Measurements from ENCODE around the gene CALHM5.

CALHM5 gene

GRCh38 chr6:116508527-116508926 is 2.9 kb upstream of the CALHM5 start:
- no peak for DNase-seq (ENCODE audit: low spot score)

GRCh38 chr6:116512111-116512559 is 696 bp downstream of the CALHM5 start:
- no peak for DNase-seq (ENCODE audit: low spot score)

- no peak for DNase-seq (ENCODE audit: low spot score)
These were observed 1.3 kb downstream of the CALHM5 start for GRCh38 chr6:116512734-116513133.

- no peak for DNase-seq (ENCODE audit: low spot score)
These were observed 1.9 kb downstream of the CALHM5 start for GRCh38 chr6:116513224-116513875.

GRCh38 chr6:116514111-116514510 is 2.7 kb downstream of the CALHM5 start:
- DNase-seq (ENCODE audit: low spot score) = no peak

- no peak for DNase-seq (ENCODE audit: low spot score)
These were observed 3.7 kb downstream of the CALHM5 start for GRCh38 chr6:116515141-116515540.

- no peak for DNase-seq (ENCODE audit: low spot score)
These were observed 7.4 kb downstream of the CALHM5 start for GRCh38 chr6:116518621-116519368.

GRCh38 chr6:116522896-116523295 is 11.5 kb downstream of the CALHM5 start:
- no peak for DNase-seq (ENCODE audit: low spot score)

- no peak for DNase-seq (ENCODE audit: low spot score)
These were observed 12.8 kb downstream of the CALHM5 start for GRCh38 chr6:116524236-116524635.

- no peak for DNase-seq (ENCODE audit: low spot score)
These were observed 16.7 kb downstream of the CALHM5 start for GRCh38 chr6:116528133-116528532.

GRCh38 chr6:116528780-116529179 is 17.3 kb downstream of the CALHM5 start:
- DNase-seq (ENCODE audit: low spot score) = no peak

GRCh38 chr6:116529466-116530290 is 18.2 kb downstream of the CALHM5 start:
- DNase-seq (ENCODE audit: low spot score) = no peak

- no peak for DNase-seq (ENCODE audit: low spot score)
These were observed 19.0 kb downstream of the CALHM5 start for GRCh38 chr6:116530436-116530835.

- DNase-seq (ENCODE audit: low spot score) = no peak
These were observed 20.5 kb downstream of the CALHM5 start for GRCh38 chr6:116531675-116532570.

- no peak for DNase-seq (ENCODE audit: low spot score)
These were observed 22.0 kb downstream of the CALHM5 start for GRCh38 chr6:116533233-116533957.

GRCh38 chr6:116535109-116535508 is 23.7 kb downstream of the CALHM5 start:
- no peak for DNase-seq (ENCODE audit: low spot score)

- no peak for DNase-seq (ENCODE audit: low spot score)
These were observed 24.8 kb downstream of the CALHM5 start for GRCh38 chr6:116536216-116536621.

GRCh38 chr6:116542426-116542825 is 31.0 kb downstream of the CALHM5 start:
- no peak for DNase-seq (ENCODE audit: low spot score)

GRCh38 chr6:116543149-116543548 is 31.7 kb downstream of the CALHM5 start:
- no peak for DNase-seq (ENCODE audit: low spot score)

- DNase-seq (ENCODE audit: low spot score) = no peak
These were observed 34.2 kb downstream of the CALHM5 start, which contains the start of gene TRAPPC3L for GRCh38 chr6:116545651-116546050. TSS of gene TRAPPC3L (minus strand) at chr6:116545684. CDS start at chr6:116545514, 170 bp downstream.

GRCh38 chr6:116547358-116547757 is 35.9 kb downstream of the CALHM5 start:
- no peak for DNase-seq (ENCODE audit: low spot score)

All from ecto neural progenitor cell (in vitro differentiated cells).